K562 (cell line): ENCODE results near the gene GADD45B. TPM values are rescaled to one million over a fixed set of nuclear protein-coding genes. Genes with fewer than 3 reads are reported as not detected.

Source experiments
- ATAC-seq: fragments of 200-7000 bp; cut with Tn5 transposase; 3 replicates; pipeline ENCODE4 v1.9.1; 2020; ENCODE audit warnings: moderate library complexity
- BruUV-seq: library from RNA; stranded (reverse); fragments of 400-500 nt; replicated peaks from 2 replicates; lab custom pipeline; 2021; lab: Mats Ljungman, UMichigan
- CTCF ChIA-PET: fragments of 300-600 bp; formaldehyde crosslinking; extraction: SDS; loops from one replicate; lab custom pipeline; 2021; ENCODE audit warnings: low intra/inter-chr PET ratio; lab: Yijun Ruan, JAX
- POLR2A ChIA-PET: fragments of 300-600, 350-650 bp; sonication (Branson Sonifier 250); formaldehyde crosslinking; extraction: SDS; loops from one replicate; lab custom pipeline; 2021; ENCODE audit warnings: antibody characterized with exemption, inconsistent platforms; lab: Yijun Ruan, JAX
- DNase-seq, 4 experiments: peaks; one replicate each; pipeline versions ENCODE4 v3.0.0 to v3.0.0-alpha.2; 2011 to 2018; ENCODE audit warnings: low spot score in 3 of 4, mixed read lengths in 3 of 4; ENCODE audit errors: extremely low read depth in 1 of 4
- FAIRE-seq: peaks from 2 replicates; lab custom pipeline; 2011; peaks lifted over from hg19 to GRCh38; lab: Jason Lieb, UNC
- H2AFZ ChIP-seq: 2 replicates; pipeline ENCODE4 v1.6.0; 2011; ENCODE audit warnings: low read depth, low read length, control low read depth, inconsistent platforms
- H3K27ac ChIP-seq: fragments of 200-600 bp; 3 replicates; pipeline ENCODE4 v1.8.0; 2011; ENCODE audit warnings: low read depth, mild to moderate bottlenecking, control low read depth, inconsistent platforms, low read length, moderate library complexity, mixed read lengths; ENCODE audit errors: extremely low read depth
- H3K27me3 ChIP-seq, 2 experiments: fragments of 300-600 bp in 1 of 2; 2 replicates in 1 of 2; 3 replicates in 1 of 2; pipeline versions ENCODE4 v1.6.0 to v1.8.0; 2011; ENCODE audit warnings: inconsistent platforms in 2 of 2, low read length in 2 of 2, mild to moderate bottlenecking in 1 of 2, mixed read lengths in 1 of 2, moderate library complexity in 1 of 2; ENCODE audit not compliant: control insufficient read depth in 2 of 2, insufficient read depth in 2 of 2
- H3K36me3 ChIP-seq: fragments of 300-600 bp; 3 replicates; pipeline ENCODE4 v1.8.0; 2011; ENCODE audit warnings: mild to moderate bottlenecking, low read length, inconsistent platforms; ENCODE audit not compliant: control insufficient read depth, insufficient read depth
- H3K4me1 ChIP-seq, 2 experiments: fragments of 200-600 bp in 1 of 2; replicated peaks in 1 of 2; 2 replicates in 1 of 2; 3 replicates in 1 of 2; pipeline versions ENCODE4 v1.5.1 to v1.8.0; 2011; ENCODE audit warnings: inconsistent platforms in 2 of 2, low read length in 2 of 2, mild to moderate bottlenecking in 1 of 2, mixed read lengths in 1 of 2, moderate library complexity in 1 of 2; ENCODE audit not compliant: control insufficient read depth in 2 of 2, insufficient read depth in 2 of 2
- H3K4me2 ChIP-seq: 2 replicates; pipeline ENCODE4 v1.6.1; 2011; ENCODE audit warnings: low read length, control low read depth, inconsistent platforms, mixed read lengths; ENCODE audit not compliant: insufficient read depth
- H3K4me3 ChIP-seq: fragments of 200-600 bp; sonication (generic), shearing (Covaris generic); 2 replicates; pipeline ENCODE4 v1.5.1; 2016; ENCODE audit warnings: control low read depth, inconsistent platforms
- H3K79me2 ChIP-seq: fragments of 200-600 bp; 3 replicates; pipeline ENCODE4 v1.8.0; 2011; ENCODE audit warnings: low read length, inconsistent platforms; ENCODE audit not compliant: control insufficient read depth, insufficient read depth
- H3K9ac ChIP-seq, 2 experiments: 2 replicates each; pipeline versions ENCODE4 v1.6.0 to v1.6.1; 2011; ENCODE audit warnings: low read depth in 2 of 2, low read length in 2 of 2, control low read depth in 1 of 2, inconsistent platforms in 1 of 2, mild to moderate bottlenecking in 1 of 2, mixed read lengths in 1 of 2; ENCODE audit not compliant: insufficient read depth in 1 of 2
- H3K9me1 ChIP-seq: one replicate; pipeline ENCODE4 v1.6.0; 2011; ENCODE audit warnings: inconsistent platforms, mild to moderate bottlenecking, low read length, moderate library complexity; ENCODE audit not compliant: control insufficient read depth, insufficient read depth
- H3K9me3 ChIP-seq: replicated peaks from 2 replicates; pipeline ENCODE4 v1.5.1; 2011; ENCODE audit warnings: low read depth, low read length, inconsistent platforms; ENCODE audit not compliant: control insufficient read depth, insufficient read depth
- H4K20me1 ChIP-seq: replicated peaks from 2 replicates; pipeline ENCODE4 v1.6.1; 2011; ENCODE audit warnings: low read length, inconsistent platforms, mixed read lengths; ENCODE audit not compliant: control insufficient read depth, insufficient read depth
- BCOR ChIP-seq: fragments of 450-650 bp; IDR thresholded peaks from 2 replicates; pipeline ENCODE4 v1.6.1; 2016
- EP400 ChIP-seq: fragments of 450-650 bp; IDR thresholded peaks from 2 replicates; pipeline ENCODE4 v1.6.1; 2017; ENCODE audit warnings: antibody characterized with exemption, mild to moderate bottlenecking, moderate library complexity
- ETV1 ChIP-seq: fragments of 450-650 bp; conservative IDR thresholded peaks from 2 replicates; pipeline ENCODE4 v1.6.1; 2016; ENCODE audit warnings: missing genetic modification characterization, control low read depth, low read depth, missing compliant biosample characterization
- FOXP1 ChIP-seq: sonication (generic); formaldehyde crosslinking; IDR thresholded peaks from 2 replicates; pipeline ENCODE4 v1.8.0; 2022; ENCODE audit warnings: mild to moderate bottlenecking, missing genetic modification reagents
- JUN ChIP-seq, 2 experiments: sonication (generic) in 1 of 2; formaldehyde crosslinking in 1 of 2; IDR thresholded peaks; 2 replicates each; pipeline versions ENCODE4 v1.6.1 to v1.8.0; 2012 to 2022; ENCODE audit warnings: borderline replicate concordance in 2 of 2, mild to moderate bottlenecking in 2 of 2, improper control_type of control experiment in 1 of 2, low read depth in 1 of 2, low read length in 1 of 2, missing genetic modification reagents in 1 of 2
- KDM1A ChIP-seq, 2 experiments: fragments of 450-650 bp; IDR thresholded peaks; 2 replicates each; pipeline ENCODE4 v1.6.1; 2016; ENCODE audit warnings: mild to moderate bottlenecking in 2 of 2
- KLF10 ChIP-seq: fragments of 250-450 bp; sonication (Bioruptor Pico); IDR thresholded peaks from 2 replicates; pipeline ENCODE4 v1.6.1; 2021; ENCODE audit warnings: matching md5 sums
- MTF1 ChIP-seq: fragments of 250-450 bp; sonication (Bioruptor Pico); IDR thresholded peaks from 2 replicates; pipeline ENCODE4 v1.9.0; 2021; ENCODE audit warnings: moderate library complexity, mild to moderate bottlenecking, inconsistent platforms, borderline replicate concordance
- RBM25 ChIP-seq: fragments of 200-400 bp; formaldehyde crosslinking; IDR thresholded peaks from 2 replicates; pipeline ENCODE4 v1.6.1; 2018; ENCODE audit warnings: low read length, low read depth, moderate library complexity; ENCODE audit not compliant: severe bottlenecking
- SETDB1 ChIP-seq: IDR thresholded peaks from one replicate; pipeline ENCODE4 v1.6.1; 2012; ENCODE audit warnings: low read length, control low read depth, inconsistent platforms
- SNIP1 ChIP-seq: fragments of 450-650 bp; IDR thresholded peaks from 2 replicates; pipeline ENCODE4 v1.7.1; 2017; ENCODE audit warnings: low read depth, mild to moderate bottlenecking
- ZKSCAN8 ChIP-seq: fragments of 200-800 bp; sonication (Bioruptor generic); IDR thresholded peaks from 2 replicates; pipeline ENCODE4 v1.6.1; 2016; ENCODE audit warnings: missing genetic modification characterization, missing compliant biosample characterization
- ZNF121 ChIP-seq: sonication (generic); formaldehyde crosslinking; conservative IDR thresholded peaks from 2 replicates; pipeline ENCODE4 v1.8.0; 2022; ENCODE audit warnings: missing genetic modification reagents
- ZNF561 ChIP-seq: fragments of 450-650 bp; formaldehyde crosslinking; conservative IDR thresholded peaks from 2 replicates; pipeline ENCODE4 v1.4.0; 2020; ENCODE audit warnings: mild to moderate bottlenecking, moderate library complexity
- WGBS: fragments of 100-300 bp; shearing (Covaris generic); methylation state at CpG from one replicate; pipeline ENCODE4 v1.1.6; 2016; ENCODE audit warnings: low coverage, mixed read lengths; ENCODE audit not compliant: insufficient coverage; ENCODE audit errors: missing lambda C conversion rate; 5-methylcytosine and 5-hydroxymethylcytosine counted together
- in situ Hi-C: fragments of 300-500 bp; cut with MboI; formaldehyde crosslinking; loops from 4 replicates; pipeline ENCODE4 v1.15.0; 2018; ENCODE audit warnings: inconsistent platforms, mixed read lengths
- intact Hi-C: fragments of 100-400 bp; cut with micrococcal nuclease; formaldehyde crosslinking; loops from 2 replicates; pipeline ENCODE4 v1.14.2; 2022
- polyA plus RNA-seq, 8 experiments: library from polyadenylated mRNA; depleted of rRNA in 4 of 8; stranded (reverse) in 5 of 8; unstranded in 3 of 8; fragments of >200 nt; fragmentation: Nextera tagmentation in 2 of 8; fragmentation: Illumina TruSeq in 1 of 8; extraction: Ambion mirVana in 2 of 8; extraction: Trizol in 1 of 8; gene quantifications; 2 replicates each; pipeline versions ENCODE4 v1.2.1 to v1.2.3, GENCODE V29; 2011 to 2014; ENCODE audit warnings: inconsistent platforms in 1 of 8, missing spikeins in 1 of 8
- total RNA-seq, 7 experiments: library from RNA; depleted of rRNA in 6 of 7; stranded (reverse); fragments of >200 nt in 6 of 7; fragmentation: Illumina TruSeq in 2 of 7; extraction: Trizol in 2 of 7; gene quantifications; 2 replicates each; pipeline versions ENCODE4 v1.2.1 to v1.2.3, GENCODE V29; 2011 to 2021; ENCODE audit warnings: low replicate concordance in 1 of 7
- TF ChIP-seq, protein P1 (sequence below): fragments of 250-450 bp; sonication (Bioruptor Pico); IDR thresholded peaks from 2 replicates; pipeline ENCODE4 v1.5.0; 2021
- TF ChIP-seq, protein P2 (sequence below): sonication (generic); formaldehyde crosslinking; IDR thresholded peaks from 2 replicates; pipeline ENCODE4 v1.4.0; 2020; ENCODE audit warnings: mild to moderate bottlenecking, missing genetic modification reagents
- TF ChIP-seq, protein P3 (sequence below): IDR thresholded peaks from 2 replicates; pipeline ENCODE4 v1.6.1; 2016; ENCODE audit warnings: missing genetic modification characterization, missing compliant biosample characterization

The GADD45B gene
- total and polyA plus RNA-seq, 9 of the 15 experiments (the other 6 are each of a cell fraction or from before 2014, with no cell fraction given) = 0.06 to 4.1 (median 2.1) TPM

DNA sequence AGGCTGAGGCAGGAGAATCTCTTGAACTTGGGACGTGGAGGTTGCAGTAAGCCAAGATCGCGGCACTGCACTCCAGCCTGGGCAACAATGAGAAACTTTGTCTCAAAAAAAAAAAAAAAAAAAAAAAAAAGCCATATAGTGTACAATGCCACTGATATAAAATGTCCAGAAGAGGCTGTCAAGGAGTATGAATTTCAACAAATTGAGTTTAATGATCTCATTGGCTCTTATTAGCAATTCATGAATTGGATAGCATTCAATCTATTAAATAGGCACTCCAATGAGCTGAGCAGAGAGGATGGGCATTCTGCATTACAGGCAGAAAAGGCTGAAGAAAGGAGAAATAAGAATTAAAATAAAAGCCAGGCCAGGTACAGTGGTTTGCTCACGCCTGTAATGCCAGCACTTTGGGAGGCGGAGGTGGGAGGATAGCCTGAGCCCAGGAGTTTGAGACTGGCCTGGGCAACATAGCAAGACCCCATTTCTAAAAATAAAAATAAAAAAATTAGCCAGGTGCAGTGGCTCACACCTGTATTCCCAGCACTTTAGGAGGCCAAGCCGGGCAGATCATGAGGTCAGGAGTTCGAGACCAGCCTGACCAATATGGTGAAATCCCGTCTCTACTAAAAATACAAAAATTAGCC is 18.4 kb upstream of the GADD45B start:
- Histone ChIP-seq H3K9me3 (no peaks in the 10 kb centered on the region), H3K4me2 (peak overlapping the region; percentile 79), H3K36me3 (peaks cover 14% of the 10 kb centered on the region; the same call in 1 of the 3 replicates), H3K4me3 (peak overlapping the region; percentile 100), H3K79me2 (peaks cover 47% of the 10 kb centered on the region), H3K9ac (peak overlapping the region; percentile 69 to 99), H3K27ac (peak overlapping the region; percentile 81; the same call in 1 of the 3 replicates), H3K4me1 (peaks cover 5 to 58% of the 10 kb centered on the region in 2 experiments; a peak in 3 of 5 replicates), H2AFZ (peak overlapping the region; percentile 99), H3K9me1 (peaks cover 14% of the 10 kb centered on the region), H3K27me3 (no peaks in the 10 kb centered on the region), H4K20me1 (peaks cover 21% of the 10 kb centered on the region; the same call in 1 of the 2 replicates)
- WGBS = 93% methylated on average over 7 of the region's 8 CpGs
- DNase-seq (no peak), FAIRE-seq (no peak), ATAC-seq (no peak)
- in situ Hi-C loops (no loop called here), intact Hi-C loops (no loop called here)
- POLR2A ChIA-PET = interaction anchor here (0.6 to 4.4 kb wide), 8 partner anchors 9 to 242 kb away, joined by 3 to 20 read pairs (median 4); partner anchors contain the start of gene GADD45B
- BruUV-seq = no TSS peak
- CTCF ChIA-PET = interaction anchor here (0.6 kb wide), 1 partner anchor 180 kb away, joined by 3 read pairs; no protein-coding TSS in a partner anchor
- TF ChIP-seq ETV1 (tag) (no peak), JUN (IDR thresholded peaks at IDR 0.05; ENCODE audit: borderline replicate concordance, low read depth, low read length) (no peak), JUN (CRISPR knock-in tag; IDR thresholded peaks at IDR 0.05; ENCODE audit: borderline replicate concordance) (no peak), BCOR (peak; percentile 45; the same call in 1 of the 2 replicates), KLF10 (CRISPR knock-in tag) (no peak), ZKSCAN8 (CRISPR knock-in tag) (no peak; the same call in 1 of the 2 replicates), FOXP1 (CRISPR knock-in tag) (no peak), RBM25 (peak; percentile 3), MTF1 (CRISPR knock-in tag) (no peak), SNIP1 (no peak), ZNF121 (CRISPR knock-in tag) (peak; percentile 91), ZNF561 (no peak), EP400 (0 out of 2 replicates have a peak, but pooled peaks have one; percentile 1), SETDB1 (no peak), KDM1A (IDR thresholded peaks at IDR 0.05) (peak in 1 of 2 experiments; percentile 28; a peak in 1 of 4 replicates)
- TF ChIP-seq, protein P1, sequence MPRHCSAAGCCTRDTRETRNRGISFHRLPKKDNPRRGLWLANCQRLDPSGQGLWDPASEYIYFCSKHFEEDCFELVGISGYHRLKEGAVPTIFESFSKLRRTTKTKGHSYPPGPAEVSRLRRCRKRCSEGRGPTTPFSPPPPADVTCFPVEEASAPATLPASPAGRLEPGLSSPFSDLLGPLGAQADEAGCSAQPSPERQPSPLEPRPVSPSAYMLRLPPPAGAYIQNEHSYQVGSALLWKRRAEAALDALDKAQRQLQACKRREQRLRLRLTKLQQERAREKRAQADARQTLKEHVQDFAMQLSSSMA = no peak
- TF ChIP-seq, protein P2, sequence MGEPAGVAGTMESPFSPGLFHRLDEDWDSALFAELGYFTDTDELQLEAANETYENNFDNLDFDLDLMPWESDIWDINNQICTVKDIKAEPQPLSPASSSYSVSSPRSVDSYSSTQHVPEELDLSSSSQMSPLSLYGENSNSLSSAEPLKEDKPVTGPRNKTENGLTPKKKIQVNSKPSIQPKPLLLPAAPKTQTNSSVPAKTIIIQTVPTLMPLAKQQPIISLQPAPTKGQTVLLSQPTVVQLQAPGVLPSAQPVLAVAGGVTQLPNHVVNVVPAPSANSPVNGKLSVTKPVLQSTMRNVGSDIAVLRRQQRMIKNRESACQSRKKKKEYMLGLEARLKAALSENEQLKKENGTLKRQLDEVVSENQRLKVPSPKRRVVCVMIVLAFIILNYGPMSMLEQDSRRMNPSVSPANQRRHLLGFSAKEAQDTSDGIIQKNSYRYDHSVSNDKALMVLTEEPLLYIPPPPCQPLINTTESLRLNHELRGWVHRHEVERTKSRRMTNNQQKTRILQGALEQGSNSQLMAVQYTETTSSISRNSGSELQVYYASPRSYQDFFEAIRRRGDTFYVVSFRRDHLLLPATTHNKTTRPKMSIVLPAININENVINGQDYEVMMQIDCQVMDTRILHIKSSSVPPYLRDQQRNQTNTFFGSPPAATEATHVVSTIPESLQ (CRISPR knock-in tag) = 0 out of 2 replicates have a peak, but pooled peaks have one; percentile 5
- TF ChIP-seq, protein P3, sequence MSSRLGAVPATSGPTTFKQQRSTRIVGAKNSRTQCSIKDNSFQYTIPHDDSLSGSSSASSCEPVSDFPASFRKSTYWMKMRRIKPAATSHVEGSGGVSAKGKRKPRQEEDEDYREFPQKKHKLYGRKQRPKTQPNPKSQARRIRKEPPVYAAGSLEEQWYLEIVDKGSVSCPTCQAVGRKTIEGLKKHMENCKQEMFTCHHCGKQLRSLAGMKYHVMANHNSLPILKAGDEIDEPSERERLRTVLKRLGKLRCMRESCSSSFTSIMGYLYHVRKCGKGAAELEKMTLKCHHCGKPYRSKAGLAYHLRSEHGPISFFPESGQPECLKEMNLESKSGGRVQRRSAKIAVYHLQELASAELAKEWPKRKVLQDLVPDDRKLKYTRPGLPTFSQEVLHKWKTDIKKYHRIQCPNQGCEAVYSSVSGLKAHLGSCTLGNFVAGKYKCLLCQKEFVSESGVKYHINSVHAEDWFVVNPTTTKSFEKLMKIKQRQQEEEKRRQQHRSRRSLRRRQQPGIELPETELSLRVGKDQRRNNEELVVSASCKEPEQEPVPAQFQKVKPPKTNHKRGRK (tag) = peak; percentile 66; the same call in 1 of the 2 replicates
